GM21576 (cell line): ENCODE results near the gene DOC2B.
"Not testable (repeated sequence)": the region's sequence is repeated elsewhere in the genome, so short reads cannot be mapped to it uniquely, and the experiment has no call there.

Experiments
- ATAC-seq: cut with Tn5 transposase; IDR thresholded peaks from one replicate; pipeline ENCODE4 v1.9.1; 2021; ENCODE audit warnings: mild to moderate bottlenecking, moderate library complexity; ENCODE audit not compliant: unreplicated experiment

DOC2B gene

DNA sequence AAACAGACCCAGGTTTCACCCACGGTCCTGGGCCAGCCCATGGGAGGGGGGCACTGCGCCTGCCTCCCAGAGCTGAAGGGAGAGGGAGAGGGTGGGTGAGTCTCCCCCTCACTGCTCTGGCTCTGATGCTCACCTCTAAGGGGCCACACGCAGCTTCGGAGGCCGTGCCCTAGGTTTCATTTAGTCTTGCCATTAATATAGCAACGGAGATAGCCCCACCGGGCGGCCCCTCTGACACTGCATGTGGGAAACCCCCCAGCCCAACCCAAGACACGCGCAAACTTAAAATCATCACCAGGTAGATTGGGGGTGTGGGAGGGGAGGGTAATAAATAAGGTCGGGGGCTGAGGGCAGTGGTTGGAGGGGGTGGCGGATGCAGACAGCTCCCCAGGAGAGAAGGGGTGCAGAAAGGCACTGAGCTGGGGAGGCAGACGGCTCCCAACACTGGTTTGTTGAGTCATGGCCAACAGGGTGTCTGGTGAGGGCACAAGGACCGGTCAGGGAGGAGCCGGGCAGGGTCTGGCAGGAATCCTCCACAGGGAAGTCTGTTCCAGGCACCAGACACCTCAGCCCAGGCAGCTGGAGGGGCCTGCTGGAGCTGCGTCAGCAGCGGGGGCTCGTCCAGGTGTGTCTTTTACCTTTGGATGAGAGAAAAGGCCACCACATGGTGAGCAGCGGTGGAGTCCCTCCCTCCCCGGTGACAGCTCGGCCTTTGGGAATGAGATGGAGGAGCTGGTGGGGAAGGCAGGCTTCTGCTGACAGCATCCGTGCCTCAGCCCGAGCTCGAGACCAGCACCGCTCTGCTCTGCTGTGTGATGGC is 32.0 kb upstream of the DOC2B start:
- no peak for ATAC-seq

DNA sequence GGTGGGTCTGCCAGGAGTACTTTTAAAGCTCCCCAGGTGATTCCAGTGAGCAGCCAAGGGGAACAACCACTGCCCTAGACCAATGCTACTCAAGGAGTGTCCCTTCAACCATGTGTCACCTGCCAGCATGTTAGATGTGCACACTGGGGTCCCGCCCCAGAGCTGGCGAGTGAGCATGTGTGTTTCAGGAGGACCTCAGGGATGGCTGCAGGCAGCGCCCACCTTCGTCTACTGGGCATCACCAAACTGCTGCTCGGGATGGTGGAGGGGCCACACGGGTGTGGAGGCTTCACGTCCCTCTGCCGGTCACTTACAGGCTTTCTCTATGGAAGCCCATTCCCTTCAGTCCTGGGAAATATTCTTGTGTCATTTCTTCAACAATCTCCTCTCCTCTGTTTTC is 29.0 kb upstream of the DOC2B start:
- no peak for ATAC-seq

DNA sequence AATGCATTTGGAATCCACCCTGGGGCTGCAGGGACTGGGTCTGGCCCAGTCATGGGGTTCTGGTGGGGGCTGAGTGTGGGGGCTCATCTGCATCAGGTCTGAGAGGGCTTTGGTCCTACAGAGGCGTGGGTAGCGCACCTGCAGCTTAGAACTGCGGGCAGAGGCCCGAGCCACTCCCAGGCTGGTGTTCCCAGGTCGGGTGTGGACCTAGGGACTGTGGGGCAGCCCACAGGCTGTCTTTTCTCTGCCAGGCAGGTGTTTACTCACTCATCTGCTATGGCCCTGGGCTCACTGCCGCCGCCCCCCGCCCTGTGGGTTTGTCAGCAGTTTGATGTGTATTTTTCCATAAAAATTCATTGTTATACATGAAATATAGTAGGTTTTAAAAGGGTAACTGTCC is 27.0 kb upstream of the DOC2B start:
- ATAC-seq, result no peak

DNA sequence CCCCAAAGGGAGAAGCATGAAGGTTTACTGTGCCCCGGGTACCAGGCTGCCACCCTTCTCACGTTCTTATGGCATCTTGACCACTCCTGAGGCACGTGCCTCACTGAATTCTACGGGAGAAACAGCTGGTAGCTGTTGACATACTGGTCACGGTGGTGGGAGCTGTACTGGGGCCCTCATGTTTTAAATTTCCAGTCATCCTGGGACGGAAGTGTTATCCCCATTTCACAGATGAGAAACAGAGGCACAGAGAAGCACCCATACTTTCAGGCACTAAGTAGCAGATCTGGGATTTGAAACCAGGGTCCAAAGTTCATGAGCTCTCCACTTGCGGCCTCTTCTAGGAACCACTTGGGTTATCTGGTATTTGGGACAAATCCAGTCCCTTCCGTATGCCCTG is 26.3 kb upstream of the DOC2B start:
- no peak for ATAC-seq

DNA sequence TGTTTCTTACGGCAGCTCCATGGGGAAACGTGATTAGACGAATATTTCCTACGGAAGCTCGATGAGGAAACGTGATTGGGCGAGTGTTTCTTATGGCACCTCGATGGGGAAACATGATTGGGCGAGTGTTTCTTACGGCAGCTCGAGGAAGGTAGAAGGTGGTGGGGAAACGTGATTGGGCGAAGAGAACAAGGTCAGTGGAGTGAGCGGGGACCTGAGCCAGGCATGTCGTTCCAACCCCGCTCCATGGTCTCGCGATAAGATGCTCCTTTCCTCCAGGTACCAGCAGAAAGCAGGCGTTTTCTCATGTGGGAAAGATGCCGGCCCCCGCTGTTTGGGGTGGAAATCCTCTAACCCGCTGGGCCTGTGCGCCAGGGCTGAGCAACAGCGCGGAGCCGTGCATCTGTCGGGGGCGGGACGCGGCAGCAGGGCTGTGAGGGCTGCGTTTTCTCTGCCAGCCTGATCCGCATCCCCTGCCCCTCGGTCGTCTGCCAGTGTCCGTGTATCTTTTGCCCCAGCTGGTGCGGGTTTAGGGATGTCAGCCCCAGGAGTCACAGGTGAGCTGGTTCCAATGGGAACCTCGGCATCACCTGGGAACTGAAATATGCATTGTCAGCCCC is 25.6 kb upstream of the DOC2B start:
- no peak for ATAC-seq

DNA sequence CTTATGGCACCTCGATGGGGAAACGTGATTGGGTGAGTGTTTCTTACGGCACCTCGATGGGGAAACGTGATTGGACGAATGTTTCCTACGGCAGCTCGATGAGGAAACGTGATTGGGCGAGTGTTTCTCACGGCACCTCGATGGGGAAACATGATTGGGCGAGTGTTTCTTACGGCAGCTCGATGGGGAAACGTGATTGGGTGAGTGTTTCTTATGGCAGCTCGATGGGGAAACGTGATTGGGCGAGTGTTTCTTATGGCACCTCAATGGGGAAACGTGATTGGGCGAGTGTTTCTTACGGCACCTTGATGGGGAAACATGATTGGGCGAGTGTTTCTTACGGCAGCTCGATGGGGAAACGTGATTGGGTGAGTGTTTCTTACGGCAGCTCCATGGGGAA is 25.0 kb upstream of the DOC2B start:
- not testable (repeated sequence) for ATAC-seq

DNA sequence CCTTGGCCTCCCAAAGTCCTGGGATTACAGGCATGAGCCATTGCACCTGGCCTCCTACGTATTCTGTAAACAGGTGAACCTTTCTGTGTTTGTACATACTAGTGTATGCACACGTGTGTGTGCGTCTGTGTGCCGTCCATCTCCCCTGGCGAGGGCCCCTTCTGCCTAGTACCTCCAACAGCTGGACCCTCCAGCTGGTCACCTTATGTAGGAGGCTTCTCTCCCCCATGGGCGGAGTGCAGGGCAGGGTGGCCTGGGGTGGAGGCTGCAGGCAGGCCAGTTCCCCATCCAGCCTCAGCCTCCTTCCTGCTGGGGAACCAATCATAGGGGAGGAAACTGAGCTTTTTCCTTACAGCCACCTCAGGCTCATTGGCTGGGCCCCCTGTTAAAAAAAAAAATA is 24.4 kb upstream of the DOC2B start:
- ATAC-seq, result no peak

DNA sequence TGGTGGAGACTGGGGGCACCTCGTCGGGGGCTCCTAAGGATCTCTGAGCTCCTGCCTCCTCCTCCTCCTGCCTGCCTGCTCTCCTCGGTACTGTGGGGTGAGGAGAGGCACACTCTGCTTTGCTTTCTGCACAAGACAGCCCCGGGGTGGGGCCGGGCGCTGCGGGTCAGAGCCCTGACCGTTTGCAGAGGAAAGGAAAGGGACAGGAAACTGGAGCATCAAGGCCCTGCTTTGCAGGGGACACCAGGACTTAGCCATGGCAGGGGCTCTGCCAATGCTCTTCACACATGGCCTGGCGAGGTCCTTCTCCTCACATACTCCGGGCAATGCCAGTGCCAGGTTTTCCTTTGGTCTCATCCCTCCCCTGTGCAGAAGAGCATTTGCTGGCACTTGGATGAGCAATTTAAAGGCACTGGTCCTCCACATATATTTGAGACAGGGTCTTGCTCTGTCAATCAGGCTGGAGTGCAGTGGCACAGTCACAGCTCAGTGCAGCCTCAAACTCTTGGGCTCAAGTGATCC is 23.8 kb upstream of the DOC2B start:
- ATAC-seq, result no peak

DNA sequence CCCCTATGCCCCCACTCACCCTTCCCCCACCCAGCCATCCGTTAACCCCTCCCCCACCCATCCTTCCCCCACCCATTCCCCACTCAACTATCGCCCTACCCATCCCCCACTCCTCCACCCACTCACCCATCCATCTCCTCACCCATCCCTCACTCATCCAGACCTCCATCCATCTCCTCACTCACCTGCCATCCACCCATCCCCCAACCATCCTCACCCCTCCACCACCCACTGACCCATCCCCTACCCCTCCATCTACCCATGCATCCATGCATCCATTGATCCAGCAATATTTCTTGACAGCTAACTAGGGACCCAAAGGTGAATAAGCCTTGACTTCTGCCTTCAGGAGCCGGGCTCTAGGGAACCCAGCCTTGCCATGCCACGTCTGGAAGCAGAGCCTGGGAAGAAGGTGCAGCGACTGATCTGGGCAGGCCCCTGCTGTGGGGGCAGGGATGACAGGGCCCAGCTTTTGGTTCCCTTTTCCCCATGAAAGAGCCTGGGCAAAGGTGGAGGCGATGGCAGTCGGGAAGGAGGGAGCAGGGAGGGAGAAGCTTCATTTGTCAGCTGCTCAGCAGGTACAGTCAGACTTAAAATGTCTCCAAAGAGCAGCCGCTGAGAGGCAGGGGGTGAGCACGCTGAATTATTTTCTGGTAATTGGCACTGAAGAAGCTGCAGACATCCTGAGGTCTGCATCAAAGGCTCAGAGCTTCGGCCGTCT is 23.1 kb upstream of the DOC2B start:
- no peak for ATAC-seq

DNA sequence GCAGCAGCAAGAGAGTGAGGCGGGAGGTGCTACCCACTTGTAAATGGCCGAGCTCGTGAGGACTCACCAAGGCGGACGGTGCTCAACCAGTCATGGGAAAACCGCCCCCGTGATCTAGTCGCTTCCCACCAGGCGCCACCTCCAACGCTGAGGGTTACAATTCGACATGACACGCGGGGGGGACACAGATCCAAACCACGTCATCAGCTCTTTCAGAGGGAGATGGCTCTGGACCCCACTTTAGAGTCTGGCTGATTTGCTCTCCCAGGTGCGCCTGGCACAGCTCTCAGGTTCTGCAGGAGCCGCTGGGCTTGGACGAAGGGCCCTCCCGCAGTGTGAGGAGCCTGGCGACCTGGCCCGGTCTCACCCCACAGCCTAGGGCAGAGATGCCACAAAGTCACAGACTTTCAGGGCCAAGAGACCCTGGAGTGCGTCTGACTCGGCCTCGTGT is 21.1 kb upstream of the DOC2B start:
- ATAC-seq, result no peak

DNA sequence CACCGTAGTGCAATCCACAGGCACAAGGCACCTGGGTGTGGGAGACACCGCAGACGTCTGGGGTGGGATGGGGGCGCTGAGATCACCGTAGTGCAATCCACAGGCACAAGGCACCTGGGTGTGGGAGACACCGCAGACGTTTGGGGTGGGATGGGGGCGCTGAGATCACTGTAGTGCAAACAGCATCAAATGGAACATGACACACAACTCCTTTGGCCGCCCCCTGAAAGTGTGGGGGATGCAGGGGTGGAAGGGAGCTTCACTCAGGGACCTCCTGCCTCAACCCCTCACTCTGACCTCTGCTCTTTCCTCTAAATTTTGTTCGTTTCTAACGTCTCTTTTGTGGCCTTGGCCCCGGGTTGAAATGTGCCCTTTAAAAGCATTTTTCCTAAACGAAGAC is 20.3 kb upstream of the DOC2B start:
- not testable (repeated sequence) for ATAC-seq

DNA sequence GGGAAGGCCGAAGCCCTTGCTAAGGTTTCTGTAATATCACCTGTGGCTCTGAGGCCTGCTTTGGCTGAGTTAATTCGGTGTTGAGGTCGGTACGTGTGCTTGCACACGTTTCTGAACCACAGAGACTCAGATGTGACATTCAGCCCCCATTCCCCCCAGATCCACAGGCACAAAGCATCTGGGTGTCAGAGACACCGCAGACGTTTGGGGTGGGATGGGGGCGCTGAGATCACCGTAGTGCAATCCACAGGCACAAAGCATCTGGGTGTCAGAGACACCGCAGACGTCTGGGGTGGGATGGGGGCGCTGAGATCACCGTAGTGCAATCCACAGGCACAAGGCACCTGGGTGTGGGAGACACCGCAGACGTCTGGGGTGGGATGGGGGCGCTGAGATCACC is 19.8 kb upstream of the DOC2B start:
- ATAC-seq, result not testable (repeated sequence)

DNA sequence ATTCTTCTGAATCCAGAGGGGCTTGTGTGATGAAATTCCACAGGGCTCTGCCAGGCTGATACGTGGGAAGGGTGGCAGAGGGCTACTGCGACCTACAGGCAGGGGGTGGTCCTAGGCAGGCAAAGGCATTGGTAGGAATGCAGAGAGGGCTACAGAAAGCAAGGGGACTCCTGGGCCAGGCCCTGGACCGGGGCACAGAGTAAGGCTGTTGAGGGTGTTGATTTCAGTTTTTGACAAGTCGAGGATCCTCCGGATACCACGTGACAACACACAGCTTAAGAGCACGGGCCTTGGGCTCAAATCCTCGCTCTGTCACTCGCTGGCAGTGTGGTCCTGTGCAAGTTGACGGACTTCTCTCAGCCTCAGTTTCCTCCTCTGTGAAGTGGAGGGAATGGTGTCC is 19.1 kb upstream of the DOC2B start:
- ATAC-seq, result no peak

DNA sequence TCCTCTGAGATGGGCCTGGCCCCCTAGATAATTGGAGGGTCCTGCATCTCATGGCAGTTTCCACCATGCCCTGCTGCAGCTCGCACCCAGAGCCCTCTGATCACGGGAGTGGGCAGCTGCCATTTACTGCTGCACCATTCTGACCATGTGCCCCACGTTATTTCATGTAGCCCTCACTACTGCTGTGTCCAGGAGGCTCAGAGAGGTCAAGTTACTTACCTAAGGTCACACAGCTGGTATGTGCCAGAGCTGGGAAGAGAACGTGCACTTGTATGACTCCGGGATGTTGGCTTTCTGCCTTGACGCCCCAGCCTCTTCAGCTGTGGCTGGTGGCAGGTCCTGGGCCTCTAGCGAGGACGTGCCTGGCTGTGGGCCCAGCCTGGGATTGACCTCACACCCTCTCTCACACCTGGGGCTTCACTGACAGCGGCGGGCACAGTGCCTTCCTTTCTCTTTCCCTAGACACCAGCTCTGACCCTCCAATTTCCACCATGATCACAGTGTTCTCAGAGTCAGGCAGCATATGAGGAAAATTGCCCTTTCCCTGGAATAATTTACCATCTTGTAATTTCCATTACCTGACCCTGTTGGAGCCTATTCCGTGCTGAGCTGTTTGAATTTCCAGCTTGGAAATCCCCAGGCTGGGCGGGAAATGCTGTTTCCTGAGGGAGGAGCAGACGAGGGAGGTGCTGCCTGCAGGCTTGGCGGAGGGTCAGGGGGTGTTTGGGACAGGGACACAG is 18.5 kb upstream of the DOC2B start:
- no peak for ATAC-seq

DNA sequence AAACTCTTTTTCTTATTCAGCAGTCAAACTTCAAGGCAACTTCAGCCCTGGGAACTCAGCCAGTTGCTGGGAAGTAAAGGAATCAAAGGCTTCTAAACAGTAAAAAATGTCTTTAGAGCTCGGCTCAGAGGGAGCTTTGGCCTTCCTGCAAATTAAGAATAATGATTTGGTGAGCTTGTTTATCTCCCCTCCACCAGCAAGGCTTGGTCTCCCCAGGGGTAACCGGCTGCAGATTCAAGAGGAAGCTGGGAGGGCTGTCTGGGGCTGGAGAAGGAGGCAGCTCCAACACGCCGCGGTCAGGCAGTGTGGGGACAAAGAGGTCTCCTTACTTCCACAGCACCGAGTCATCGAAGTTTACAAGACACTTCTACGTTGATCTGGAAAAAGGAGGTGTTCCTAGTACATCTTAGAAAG is 17.7 kb upstream of the DOC2B start:
- ATAC-seq, result no peak

DNA sequence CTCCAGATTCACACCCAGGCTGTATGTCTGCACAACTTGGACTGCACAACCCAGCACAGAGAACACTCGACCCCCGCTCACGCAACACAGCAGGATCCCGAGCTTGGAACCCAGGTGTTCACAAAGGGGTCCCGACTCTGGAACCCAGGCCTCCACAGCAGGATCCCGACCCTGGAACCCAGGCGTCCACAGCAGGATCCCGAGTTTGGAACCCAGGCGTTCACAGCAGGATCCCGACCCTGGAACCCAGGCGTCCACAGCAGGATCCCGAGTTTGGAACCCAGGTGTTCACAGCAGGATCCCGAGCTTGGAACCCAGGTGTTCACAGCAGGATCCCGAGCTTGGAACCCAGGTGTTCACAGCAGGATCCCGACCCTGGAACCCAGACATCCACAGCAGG is 16.8 kb upstream of the DOC2B start:
- ATAC-seq, result not testable (repeated sequence)

DNA sequence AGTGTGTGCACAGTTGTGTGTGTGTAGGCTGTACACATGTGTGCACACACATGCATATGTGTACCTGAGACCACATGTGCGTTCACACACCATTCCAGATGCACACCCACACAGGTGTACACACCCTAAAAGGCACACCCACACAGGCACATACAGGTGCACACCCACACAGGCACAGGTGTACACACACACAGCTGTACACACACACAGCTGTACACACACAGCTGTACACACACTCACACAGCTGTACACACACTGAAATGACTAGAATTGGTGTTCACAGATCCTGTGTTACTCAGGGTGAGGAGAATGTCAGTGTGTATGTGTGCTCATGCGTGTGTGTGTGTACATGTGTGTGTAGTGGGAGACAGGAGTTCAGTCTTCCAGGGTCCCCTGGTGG is 15.9 kb upstream of the DOC2B start:
- ATAC-seq, result no peak

DNA sequence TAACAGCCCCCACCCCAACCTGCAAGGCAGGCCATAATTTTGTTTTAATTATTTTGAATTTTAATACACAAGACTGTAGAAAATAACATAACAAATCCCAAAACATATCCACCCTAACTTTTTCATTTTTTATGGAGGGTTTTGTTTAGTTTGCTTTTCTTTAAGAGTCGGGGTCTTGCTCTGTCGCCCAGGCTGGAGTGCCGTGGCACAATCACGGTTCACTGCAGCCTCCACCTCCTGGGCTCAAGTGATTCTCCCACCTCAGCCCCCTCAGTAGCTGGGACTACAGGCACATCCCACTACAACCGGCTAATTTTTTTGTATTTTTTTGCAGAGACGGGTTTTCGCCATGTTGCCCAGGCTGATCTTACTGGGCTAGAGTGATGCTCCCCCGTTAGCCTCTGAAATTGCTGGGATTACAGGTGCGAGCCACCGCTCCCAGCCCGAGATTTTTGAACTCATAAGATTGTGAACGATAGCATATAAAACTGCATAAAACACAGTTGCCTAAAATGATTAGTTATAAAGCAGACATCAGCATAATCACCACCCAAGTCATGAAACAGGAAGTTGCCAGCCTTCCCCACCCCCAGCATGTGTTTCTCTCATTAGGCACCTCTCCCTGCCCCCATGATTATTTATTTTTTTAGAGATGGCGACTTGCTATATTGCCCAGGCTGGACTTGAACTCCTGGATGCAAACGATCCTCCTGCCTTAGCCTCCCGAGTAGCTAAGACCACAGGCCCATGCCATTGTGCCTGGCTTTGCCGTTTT is 13.6 kb upstream of the DOC2B start:
- no peak for ATAC-seq

DNA sequence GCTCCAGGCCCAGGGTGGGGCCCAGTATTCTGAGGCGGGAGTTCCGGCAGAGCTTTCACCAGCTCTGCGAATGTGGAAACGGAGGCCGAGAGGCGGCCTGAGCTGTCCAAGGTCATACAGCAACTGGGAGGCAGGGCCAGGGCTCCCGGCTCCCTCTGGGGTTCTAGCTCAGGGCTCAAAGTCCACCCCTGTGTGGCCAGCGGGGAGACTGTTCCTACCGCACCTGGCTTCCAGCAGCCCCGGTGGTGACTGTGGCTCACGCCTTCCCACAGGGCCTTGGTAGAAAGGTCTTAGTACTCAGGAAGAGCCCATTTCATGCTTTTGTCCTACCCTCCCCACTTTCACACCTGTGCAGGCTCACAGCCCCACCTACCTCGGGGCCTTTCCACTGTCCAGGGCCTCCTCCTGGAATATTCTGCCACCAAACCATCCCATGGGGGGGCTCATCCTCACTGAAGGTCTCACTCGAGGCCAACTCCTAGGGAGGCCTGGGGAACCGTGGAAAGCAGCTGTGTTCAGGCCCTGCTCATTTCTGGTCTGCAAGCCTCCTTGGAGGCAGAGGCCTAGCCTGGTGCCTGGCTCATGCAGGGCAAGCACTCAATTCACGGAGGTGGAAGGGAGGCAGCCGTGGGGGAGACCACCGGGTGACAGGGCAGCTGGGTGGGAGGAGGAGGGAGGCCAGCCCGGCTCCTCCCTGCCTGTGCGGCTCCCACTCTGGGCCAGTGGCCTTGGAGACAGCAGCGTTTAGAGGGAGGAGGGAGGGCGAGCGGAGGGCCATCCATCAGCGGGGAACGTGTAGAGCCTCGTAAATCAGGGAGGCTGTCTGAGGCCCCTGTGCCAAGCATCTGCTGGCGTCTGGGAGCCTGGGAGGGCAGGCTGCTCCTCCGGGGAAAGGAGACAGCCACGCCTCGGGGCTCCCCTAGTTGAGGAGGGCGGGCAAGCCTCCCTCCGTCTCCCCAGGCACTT is 12.7 kb upstream of the DOC2B start:
- no peak for ATAC-seq
